CD4-positive, alpha-beta T cell treated with Interleukin-2 at 100 ng/mL for 4 hours (primary cell): ENCODE data around the gene KNOP1.
"Not testable (repeated sequence)": the region's sequence is repeated elsewhere in the genome, so short reads cannot be mapped to it uniquely, and the experiment has no call there.

ENCODE experiments used
- DNase-seq: peaks from one replicate; pipeline ENCODE4 v3.0.0-alpha.2; 2020; ENCODE audit warnings: low spot score

The KNOP1 gene

GRCh38 chr16:19741354-19741753 is 23.3 kb upstream of the KNOP1 start:
- DNase-seq: no peak

- no peak for DNase-seq
Observed at GRCh38 chr16:19737306-19738038, 19.4 kb upstream of the KNOP1 start.

GRCh38 chr16:19735074-19735867 is 17.2 kb upstream of the KNOP1 start:
- DNase-seq: no peak

GRCh38 chr16:19733551-19733950 is 15.5 kb upstream of the KNOP1 start:
- no peak for DNase-seq

- no peak for DNase-seq
Observed at GRCh38 chr16:19728636-19728965, 10.6 kb upstream of the KNOP1 start.

- DNase-seq: no peak
Observed at GRCh38 chr16:19722981-19723380, 5.0 kb upstream of the KNOP1 start.

GRCh38 chr16:19722269-19722952 is 4.4 kb upstream of the KNOP1 start:
- DNase-seq: no peak

GRCh38 chr16:19718624-19718965 is 568 bp upstream of the KNOP1 start:
- DNase-seq: no peak

- DNase-seq: no peak
Observed at GRCh38 chr16:19717314-19717713, 713 bp downstream of the KNOP1 start.

- not testable (repeated sequence) for DNase-seq
Observed at GRCh38 chr16:19716728-19717127, 1.3 kb downstream of the KNOP1 start.

GRCh38 chr16:19716183-19716582 is 1.8 kb downstream of the KNOP1 start:
- no peak for DNase-seq

- no peak for DNase-seq
Observed at GRCh38 chr16:19715566-19715965, 2.5 kb downstream of the KNOP1 start.

GRCh38 chr16:19713697-19714096 is 4.3 kb downstream of the KNOP1 start:
- no peak for DNase-seq

- DNase-seq: no peak
Observed at GRCh38 chr16:19712418-19713058, 5.5 kb downstream of the KNOP1 start.

- no peak for DNase-seq
Observed at GRCh38 chr16:19711643-19712042, 6.4 kb downstream of the KNOP1 start.

- DNase-seq: no peak
Observed at GRCh38 chr16:19710991-19711545, 7.0 kb downstream of the KNOP1 start.

- DNase-seq: no peak
Observed at GRCh38 chr16:19710191-19710908, 7.7 kb downstream of the KNOP1 start.

GRCh38 chr16:19709381-19710136 is 8.5 kb downstream of the KNOP1 start:
- DNase-seq: no peak

- no peak for DNase-seq
Observed at GRCh38 chr16:19708296-19709205, 9.5 kb downstream of the KNOP1 start.
